GM12801 (cell line): Measurements from ENCODE around the gene CCDC178.

Source experiments
- TF ChIP-seq, protein P1 (sequence below): IDR thresholded peaks from one replicate; pipeline ENCODE4 v1.5.1; 2011; ENCODE audit warnings: control low read depth; ENCODE audit not compliant: insufficient read length; ENCODE audit errors: extremely low read depth

CCDC178 gene

DNA sequence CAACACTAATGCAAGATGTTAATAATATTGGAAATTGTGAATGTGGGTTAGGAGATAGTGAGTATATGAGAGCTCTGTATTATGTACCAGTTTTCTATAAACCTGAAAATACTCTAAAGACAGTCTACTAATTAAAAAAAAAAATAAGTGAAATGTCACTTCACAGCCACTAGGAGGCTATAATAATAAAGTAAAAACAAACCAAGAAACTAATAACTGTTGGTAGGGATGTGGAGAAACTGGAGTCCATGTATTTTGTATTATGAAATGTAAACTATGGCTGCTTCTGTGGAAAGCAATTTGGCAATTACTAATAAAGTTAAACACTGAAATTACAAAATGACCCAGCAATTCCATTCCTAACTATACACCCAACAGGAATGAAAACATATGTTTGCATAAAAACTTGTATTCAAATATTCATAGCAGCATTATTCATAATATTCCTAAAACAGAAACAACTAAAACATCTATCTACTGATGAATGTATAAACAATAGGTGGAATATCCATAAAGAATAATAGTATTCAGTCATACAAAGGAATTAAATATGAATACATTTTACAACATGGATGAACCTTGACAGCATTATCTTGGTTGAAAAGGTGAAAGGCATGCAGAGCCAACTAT is 36.2 kb downstream of the CCDC178 start:
- TF ChIP-seq, protein P1, sequence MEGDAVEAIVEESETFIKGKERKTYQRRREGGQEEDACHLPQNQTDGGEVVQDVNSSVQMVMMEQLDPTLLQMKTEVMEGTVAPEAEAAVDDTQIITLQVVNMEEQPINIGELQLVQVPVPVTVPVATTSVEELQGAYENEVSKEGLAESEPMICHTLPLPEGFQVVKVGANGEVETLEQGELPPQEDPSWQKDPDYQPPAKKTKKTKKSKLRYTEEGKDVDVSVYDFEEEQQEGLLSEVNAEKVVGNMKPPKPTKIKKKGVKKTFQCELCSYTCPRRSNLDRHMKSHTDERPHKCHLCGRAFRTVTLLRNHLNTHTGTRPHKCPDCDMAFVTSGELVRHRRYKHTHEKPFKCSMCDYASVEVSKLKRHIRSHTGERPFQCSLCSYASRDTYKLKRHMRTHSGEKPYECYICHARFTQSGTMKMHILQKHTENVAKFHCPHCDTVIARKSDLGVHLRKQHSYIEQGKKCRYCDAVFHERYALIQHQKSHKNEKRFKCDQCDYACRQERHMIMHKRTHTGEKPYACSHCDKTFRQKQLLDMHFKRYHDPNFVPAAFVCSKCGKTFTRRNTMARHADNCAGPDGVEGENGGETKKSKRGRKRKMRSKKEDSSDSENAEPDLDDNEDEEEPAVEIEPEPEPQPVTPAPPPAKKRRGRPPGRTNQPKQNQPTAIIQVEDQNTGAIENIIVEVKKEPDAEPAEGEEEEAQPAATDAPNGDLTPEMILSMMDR: no peak

DNA sequence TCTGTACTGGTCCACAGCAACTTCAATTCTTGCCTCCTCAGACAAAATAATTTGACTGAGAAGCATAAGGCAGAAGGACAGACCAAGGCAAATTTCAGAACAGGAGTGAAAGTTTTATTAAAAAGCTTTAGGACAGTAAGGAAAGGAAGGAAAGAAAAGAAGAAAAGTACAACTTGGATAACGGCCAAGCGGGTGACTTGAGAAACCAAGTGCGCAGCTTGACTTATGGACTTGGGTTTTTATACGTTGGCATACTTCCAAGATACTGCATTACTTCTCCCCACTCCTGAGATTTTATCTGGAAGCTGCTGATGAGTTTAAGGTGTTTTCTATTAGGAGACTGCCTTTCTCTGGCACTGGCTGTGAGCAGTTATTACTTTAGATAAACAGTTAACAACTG is 64.7 kb downstream of the CCDC178 start:
- TF ChIP-seq, protein P1: no peak

DNA sequence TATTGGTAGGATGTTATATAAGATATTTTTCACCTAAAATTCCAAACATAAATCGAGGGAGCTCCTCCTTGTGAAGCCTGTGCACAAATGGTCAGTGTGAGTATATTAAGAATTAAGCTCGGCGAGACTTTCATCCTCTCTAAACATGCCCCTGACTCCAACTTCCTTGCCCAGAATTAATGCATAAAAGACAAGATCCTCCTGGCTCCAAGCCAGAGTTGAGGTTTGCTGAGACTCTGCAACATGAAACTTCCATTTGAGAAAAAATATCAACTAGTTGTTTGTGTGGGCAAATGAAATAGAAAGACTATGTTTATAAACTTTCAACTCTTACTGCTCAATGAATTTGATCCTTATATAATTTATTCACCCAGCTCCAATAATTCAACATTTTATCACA is 68.1 kb downstream of the CCDC178 start:
- TF ChIP-seq, protein P1: no peak

DNA sequence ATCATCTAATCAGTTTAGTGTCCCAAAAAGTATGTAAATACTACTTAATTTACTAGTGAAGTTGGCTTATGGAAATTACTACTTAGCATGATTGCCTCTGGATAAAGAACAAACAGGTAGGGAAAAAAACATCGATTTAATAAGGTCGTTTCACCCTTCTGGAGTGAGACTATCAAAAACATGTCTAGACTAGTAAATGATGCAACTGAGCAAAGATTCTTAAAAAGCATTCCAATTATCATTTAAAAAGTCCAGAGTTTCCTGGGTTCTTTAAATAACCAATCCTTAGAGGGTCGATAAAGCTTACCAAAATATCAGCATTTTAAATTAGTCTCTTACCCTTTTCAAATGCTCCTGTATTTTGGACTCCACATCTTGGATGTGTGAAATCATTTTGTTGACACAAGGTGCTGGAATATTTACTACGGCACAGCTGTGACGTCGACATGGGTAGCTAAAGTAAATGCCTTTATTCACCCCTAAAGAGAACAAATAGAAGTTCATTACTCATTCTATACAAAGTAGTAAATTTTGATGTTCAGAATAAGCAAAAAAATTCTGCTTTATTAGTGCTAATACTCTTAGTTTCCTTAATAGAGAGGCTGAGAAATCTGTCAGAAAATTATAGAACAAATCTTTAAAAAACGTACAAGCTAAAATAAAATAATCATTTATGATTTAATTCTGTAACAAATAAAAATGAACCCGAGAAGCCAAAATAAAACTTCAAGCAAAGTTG is 70.6 kb downstream of the CCDC178 start:
- TF ChIP-seq, protein P1: no peak

DNA sequence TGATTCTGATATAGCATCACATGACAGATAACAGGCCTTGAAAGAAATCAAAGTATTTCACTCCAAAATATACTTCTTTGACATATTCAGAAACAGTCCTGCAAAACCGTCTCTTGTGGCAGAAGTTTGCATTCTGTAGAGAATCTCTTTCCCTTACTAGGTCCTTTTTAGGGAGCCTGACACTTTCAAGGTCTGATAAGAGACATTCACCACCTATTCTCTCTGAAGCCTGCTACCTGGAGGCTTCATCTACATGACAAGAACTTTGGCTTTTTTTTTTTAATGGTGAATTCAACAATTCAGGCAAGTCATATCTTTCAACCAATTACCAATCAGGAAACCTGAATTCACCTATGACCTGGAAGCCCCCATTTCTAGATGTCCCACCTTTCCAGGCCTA is 83.8 kb downstream of the CCDC178 start:
- TF ChIP-seq, protein P1: no peak

DNA sequence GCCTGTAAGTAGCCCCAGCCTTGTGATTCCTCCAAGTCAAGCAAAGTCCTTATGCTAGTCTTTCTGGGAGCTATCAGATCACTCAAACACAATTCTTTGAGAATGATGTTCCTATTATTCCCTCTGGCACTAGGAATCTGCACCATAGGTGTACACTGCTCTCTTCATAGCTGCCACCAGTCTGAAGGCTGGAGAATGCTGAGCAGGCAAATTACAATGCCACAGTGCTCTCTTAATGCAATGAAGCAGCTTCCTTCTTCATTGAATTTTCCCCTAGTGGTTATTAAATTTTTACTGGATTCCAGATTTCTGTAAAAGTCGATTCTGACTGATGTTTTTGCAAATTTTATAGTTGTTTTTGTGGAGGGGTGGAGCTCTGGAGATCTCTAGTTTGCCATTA is 84.8 kb downstream of the CCDC178 start:
- TF ChIP-seq, protein P1: no peak

DNA sequence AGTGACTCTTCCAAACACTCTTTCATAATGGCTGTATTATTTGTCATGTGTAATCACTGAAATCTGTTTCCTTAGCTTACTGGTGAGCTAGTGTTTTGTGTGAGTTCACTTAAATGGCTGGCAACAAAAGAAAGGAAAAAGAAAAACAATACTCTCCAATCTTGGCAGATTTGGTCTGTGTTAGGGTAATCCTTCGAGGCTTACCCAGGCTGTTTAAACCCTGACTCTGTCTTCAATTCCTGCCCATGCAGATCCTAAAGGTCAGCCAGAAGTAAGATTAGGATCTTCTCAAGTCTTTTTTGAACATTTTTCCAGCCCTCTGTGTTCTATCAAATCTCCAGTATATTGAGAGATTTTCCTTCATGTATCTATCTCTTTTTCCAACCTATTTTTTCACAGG is 85.3 kb downstream of the CCDC178 start:
- TF ChIP-seq, protein P1: no peak
